GM12878 (cell line): ENCODE data around the gene SPTA1. TPM values are rescaled to one million over a fixed set of nuclear protein-coding genes. Genes with fewer than 3 reads are reported as not detected.

ENCODE experiments used
- ATAC-seq: fragments of 200-7000 bp; cut with Tn5 transposase; 3 replicates; pipeline ENCODE4 v1.9.1; 2020; ENCODE audit warnings: mild to moderate bottlenecking, moderate library complexity
- BruUV-seq: library from RNA; stranded (reverse); fragments of 400-500 nt; replicated peaks from 2 replicates; lab custom pipeline; 2021; lab: Mats Ljungman, UMichigan
- CTCF ChIA-PET: fragments of 300-600 bp; sonication (Branson Sonifier 250); formaldehyde crosslinking; extraction: SDS; loops from one replicate; lab custom pipeline; 2021; ENCODE audit warnings: inconsistent platforms; lab: Yijun Ruan, JAX
- POLR2A ChIA-PET: fragments of 350-600 bp; formaldehyde crosslinking; extraction: SDS; loops from one replicate; lab custom pipeline; 2021; ENCODE audit warnings: inconsistent platforms; lab: Charles Lee
- RAD21 ChIA-PET: fragments of 300-600 bp; sonication (Branson Sonifier 250); formaldehyde crosslinking; loops from one replicate; lab custom pipeline; 2023; ENCODE audit warnings: antibody characterized with exemption; ENCODE audit not compliant: unreplicated experiment; lab: Charles Lee
- SMC1A ChIA-PET: fragments of 300-600 bp; sonication (Branson Sonifier 250); formaldehyde crosslinking; loops from one replicate; lab custom pipeline; 2023; ENCODE audit not compliant: unreplicated experiment, uncharacterized antibody; lab: Charles Lee
- DNase-seq: peaks from one replicate; pipeline ENCODE4 v3.0.0-alpha.2; 2011; ENCODE audit warnings: low read depth, low spot score
- FAIRE-seq: peaks from 3 replicates; lab custom pipeline; 2011; peaks lifted over from hg19 to GRCh38; lab: Jason Lieb, UNC
- H2AFZ ChIP-seq: 2 replicates; pipeline ENCODE4 v1.6.0; 2011; ENCODE audit warnings: low read depth, low read length, control low read depth; ENCODE audit not compliant: control insufficient read depth
- H3K27ac ChIP-seq: 2 replicates; pipeline ENCODE4 v1.5.1; 2011; ENCODE audit warnings: control low read depth; ENCODE audit not compliant: control insufficient read depth, insufficient read depth
- H3K27me3 ChIP-seq, 2 experiments: replicated peaks in 1 of 2; 2 replicates each; pipeline versions ENCODE4 v1.6.0 to v1.6.1; 2011; ENCODE audit warnings: low read length in 1 of 2; ENCODE audit not compliant: control insufficient read depth in 2 of 2, insufficient read depth in 2 of 2
- H3K36me3 ChIP-seq, 2 experiments: 2 replicates each; pipeline ENCODE4 v1.5.1; 2011; ENCODE audit warnings: low read length in 1 of 2; ENCODE audit not compliant: control insufficient read depth in 2 of 2, insufficient read depth in 2 of 2
- H3K4me1 ChIP-seq: 2 replicates; pipeline ENCODE4 v1.6.1; 2011; ENCODE audit warnings: mild to moderate bottlenecking, low read length, moderate library complexity, mixed read lengths; ENCODE audit not compliant: control insufficient read depth, insufficient read depth
- H3K4me2 ChIP-seq: 2 replicates; pipeline ENCODE4 v1.6.0; 2011; ENCODE audit warnings: control low read depth; ENCODE audit not compliant: control insufficient read depth, insufficient read depth
- H3K4me3 ChIP-seq: fragments of 200-600 bp; sonication (generic); 2 replicates; pipeline ENCODE4 v1.5.1; 2016
- H3K79me2 ChIP-seq: 2 replicates; pipeline ENCODE4 v1.6.0; 2011; ENCODE audit warnings: low read length; ENCODE audit not compliant: control insufficient read depth, insufficient read depth
- H3K9ac ChIP-seq: 2 replicates; pipeline ENCODE4 v1.8.0; 2011; ENCODE audit warnings: low read length, control low read depth, mixed read lengths; ENCODE audit not compliant: control insufficient read depth, insufficient read depth
- H3K9me3 ChIP-seq: replicated peaks from 3 replicates; pipeline ENCODE4 v1.5.1; 2011; ENCODE audit warnings: mild to moderate bottlenecking, low read length; ENCODE audit not compliant: control insufficient read depth, insufficient read depth
- H4K20me1 ChIP-seq: 2 replicates; pipeline ENCODE4 v1.6.0; 2011; ENCODE audit not compliant: control insufficient read depth, insufficient read depth
- ATF2 ChIP-seq: IDR thresholded peaks from 2 replicates; pipeline ENCODE4 v1.6.1; 2012; ENCODE audit warnings: low read length, inconsistent platforms
- BCL11A ChIP-seq: IDR thresholded peaks from 2 replicates; pipeline ENCODE4 v1.6.1; 2011; ENCODE audit warnings: low read depth, low read length
- MEF2B ChIP-seq: fragments of 450-650 bp; IDR thresholded peaks from 2 replicates; pipeline ENCODE4 v1.6.1; 2018; ENCODE audit warnings: mild to moderate bottlenecking, moderate library complexity; ENCODE audit not compliant: partially characterized antibody, poor library complexity, severe bottlenecking
- MTA2 ChIP-seq: fragments of 450-650 bp; IDR thresholded peaks from 2 replicates; pipeline ENCODE4 v1.6.1; 2016; ENCODE audit warnings: low read depth, mild to moderate bottlenecking, moderate library complexity
- PML ChIP-seq: IDR thresholded peaks from 2 replicates; pipeline ENCODE4 v1.6.1; 2012; ENCODE audit warnings: low read length, inconsistent platforms
- TARDBP ChIP-seq: IDR thresholded peaks from 2 replicates; pipeline ENCODE4 v1.6.1; 2016; ENCODE audit warnings: borderline replicate concordance
- TCF12 ChIP-seq: IDR thresholded peaks from 2 replicates; pipeline ENCODE4 v1.6.1; 2011; ENCODE audit warnings: low read depth, mild to moderate bottlenecking, low read length
- WGBS: methylation state at CpG from one replicate; pipeline ENCODE4 v1.1.6; 2016; ENCODE audit warnings: low lambda C conversion rate; ENCODE audit not compliant: insufficient replicate concordance, insufficient coverage; ENCODE audit errors: missing lambda C conversion rate; 5-methylcytosine and 5-hydroxymethylcytosine counted together
- in situ Hi-C: fragments of 300-500 bp; cut with MboI; formaldehyde crosslinking; loops from 9 replicates; pipeline ENCODE4 v1.14.3; 2018; ENCODE audit warnings: mixed read lengths
- intact Hi-C: fragments of 100-400 bp; cut with micrococcal nuclease; formaldehyde crosslinking; loops from one replicate; pipeline ENCODE4 v1.14.2; 2022; ENCODE audit not compliant: unreplicated experiment
- polyA plus RNA-seq, 11 experiments: library from polyadenylated mRNA; depleted of rRNA in 4 of 11; unstranded in 6 of 11; stranded (reverse) in 5 of 11; fragments of >200 nt; fragmentation: Nextera tagmentation in 4 of 11; fragmentation: Illumina TruSeq in 1 of 11; extraction: Ambion mirVana in 4 of 11; extraction: Trizol in 1 of 11; gene quantifications; 1 replicate in 1 of 11; 2 replicates in 10 of 11; pipeline versions ENCODE4 v1.2.1 to v1.2.3, GENCODE V29; 2011 to 2016; ENCODE audit warnings: inconsistent platforms in 2 of 11, missing spikeins in 2 of 11, low read depth in 1 of 11
- total RNA-seq, 4 experiments: library from RNA; depleted of rRNA in 3 of 4; stranded (reverse); fragments of >200 nt in 3 of 4; fragmentation: Illumina TruSeq in 1 of 4; extraction: Trizol in 1 of 4; gene quantifications; 2 replicates each; pipeline versions ENCODE4 v1.2.1 to v1.2.3, GENCODE V29; 2013 to 2021
- TF ChIP-seq, protein P1 (sequence below): fragments of 450-650 bp; formaldehyde crosslinking; IDR thresholded peaks from 2 replicates; pipeline ENCODE4 v1.5.0; 2022; ENCODE audit warnings: mild to moderate bottlenecking, missing genetic modification characterization

SPTA1 gene
- total and polyA plus RNA-seq, 10 of the 15 experiments (the other 5 are each of a cell fraction or from before 2014, with no cell fraction given) = under 0.01 to 0.21 (median 0.12) TPM; not detected in 5

DNA sequence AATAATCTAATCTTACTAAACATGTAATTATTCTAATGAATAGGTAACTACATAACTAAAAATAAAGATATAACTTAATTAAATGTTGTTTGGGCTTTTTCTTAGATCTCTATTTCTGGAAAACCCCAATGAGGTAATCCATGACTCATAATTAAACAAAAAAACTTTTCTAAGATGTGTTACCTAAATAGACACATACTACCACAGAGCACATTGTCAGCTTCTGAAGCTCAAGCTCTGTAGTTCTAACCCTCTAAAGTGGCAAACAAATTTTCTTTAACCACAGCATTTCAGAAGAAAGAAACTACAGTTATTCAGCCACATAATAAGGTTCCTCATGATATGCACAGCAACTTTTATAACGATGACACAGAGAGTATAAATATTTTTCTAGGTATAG, 29.8 kb upstream of the SPTA1 start (continued):
- TF ChIP-seq ATF2 = peak; percentile 93
- TF ChIP-seq MTA2 = peak; percentile 61
- TF ChIP-seq, all 136 proteins: peak for 15

- Histone ChIP-seq H3K9me3 (no peaks in the 10 kb centered on the region), H4K20me1 (no peaks in the 10 kb centered on the region), H3K27ac (no peak overlapping the region), H3K4me3 (no peak overlapping the region), H3K4me1 (no peaks in the 10 kb centered on the region), H3K4me2 (no peak overlapping the region), H3K79me2 (no peaks in the 10 kb centered on the region), H3K27me3 (no peaks in the 10 kb centered on the region), H3K9ac (no peak overlapping the region), H3K36me3 (no peaks in the 10 kb centered on the region), H2AFZ (no peak overlapping the region)
- intact Hi-C loops (no loop called here), in situ Hi-C loops (no loop called here)
- DNase-seq = no peak
- no peak for FAIRE-seq
- 0% methylated on average over 1 of the region's 1 CpG for WGBS
- POLR2A ChIA-PET = no interaction called here
- TF ChIP-seq TARDBP (no peak), BCL11A (no peak), PML (no peak), MEF2B (no peak), TCF12 (no peak)
- TF ChIP-seq, protein P1, sequence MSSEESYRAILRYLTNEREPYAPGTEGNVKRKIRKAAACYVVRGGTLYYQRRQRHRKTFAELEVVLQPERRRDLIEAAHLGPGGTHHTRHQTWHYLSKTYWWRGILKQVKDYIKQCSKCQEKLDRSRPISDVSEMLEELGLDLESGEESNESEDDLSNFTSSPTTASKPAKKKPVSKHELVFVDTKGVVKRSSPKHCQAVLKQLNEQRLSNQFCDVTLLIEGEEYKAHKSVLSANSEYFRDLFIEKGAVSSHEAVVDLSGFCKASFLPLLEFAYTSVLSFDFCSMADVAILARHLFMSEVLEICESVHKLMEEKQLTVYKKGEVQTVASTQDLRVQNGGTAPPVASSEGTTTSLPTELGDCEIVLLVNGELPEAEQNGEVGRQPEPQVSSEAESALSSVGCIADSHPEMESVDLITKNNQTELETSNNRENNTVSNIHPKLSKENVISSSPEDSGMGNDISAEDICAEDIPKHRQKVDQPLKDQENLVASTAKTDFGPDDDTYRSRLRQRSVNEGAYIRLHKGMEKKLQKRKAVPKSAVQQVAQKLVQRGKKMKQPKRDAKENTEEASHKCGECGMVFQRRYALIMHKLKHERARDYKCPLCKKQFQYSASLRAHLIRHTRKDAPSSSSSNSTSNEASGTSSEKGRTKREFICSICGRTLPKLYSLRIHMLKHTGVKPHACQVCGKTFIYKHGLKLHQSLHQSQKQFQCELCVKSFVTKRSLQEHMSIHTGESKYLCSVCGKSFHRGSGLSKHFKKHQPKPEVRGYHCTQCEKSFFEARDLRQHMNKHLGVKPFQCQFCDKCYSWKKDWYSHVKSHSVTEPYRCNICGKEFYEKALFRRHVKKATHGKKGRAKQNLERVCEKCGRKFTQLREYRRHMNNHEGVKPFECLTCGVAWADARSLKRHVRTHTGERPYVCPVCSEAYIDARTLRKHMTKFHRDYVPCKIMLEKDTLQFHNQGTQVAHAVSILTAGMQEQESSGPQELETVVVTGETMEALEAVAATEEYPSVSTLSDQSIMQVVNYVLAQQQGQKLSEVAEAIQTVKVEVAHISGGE (CRISPR knock-in tag) = no peak
- no TSS peak for BruUV-seq
- SMC1A ChIA-PET = no interaction called here
- RAD21 ChIA-PET = no interaction called here
- CTCF ChIA-PET = no interaction called here
- 0 out of 3 replicates have a peak, but pooled peaks have one; percentile 26 for ATAC-seq
These were observed 28.2 kb upstream of the SPTA1 start for GRCh38 chr1:158714754-158715153.
